Parathyroid adenoma (tissue), 2 donors: ENCODE results near the gene RABL2A.

ENCODE experiments used
- H2AFZ ChIP-seq: fragments of 300-600 bp; sonication (generic); one replicate; pipeline ENCODE4 v1.7.0; 2017; ENCODE audit warnings: antibody characterized with exemption, mild to moderate bottlenecking
- H3K27ac ChIP-seq: fragments of 300-600 bp; sonication (generic); one replicate; pipeline ENCODE4 v1.7.0; 2017
- H3K27me3 ChIP-seq: fragments of 300-600 bp; sonication (generic); one replicate; pipeline ENCODE4 v1.7.0; 2017; ENCODE audit warnings: low read length; ENCODE audit not compliant: control insufficient read depth, insufficient read depth
- H3K36me3 ChIP-seq: fragments of 300-600 bp; sonication (generic); one replicate; pipeline ENCODE4 v1.7.0; 2017; ENCODE audit warnings: low read length; ENCODE audit not compliant: control insufficient read depth, insufficient read depth
- H3K4me1 ChIP-seq: fragments of 300-600 bp; sonication (generic); one replicate; pipeline ENCODE4 v1.7.0; 2017; ENCODE audit warnings: control low read depth
- H3K4me2 ChIP-seq: fragments of 300-600 bp; sonication (generic); one replicate; pipeline ENCODE4 v1.7.0; 2017; ENCODE audit warnings: low read length
- H3K4me3 ChIP-seq: fragments of 300-600 bp; sonication (generic); one replicate; pipeline ENCODE4 v1.7.0; 2017; ENCODE audit warnings: low read depth, low read length
- H3K79me2 ChIP-seq: fragments of 300-600 bp; sonication (generic); one replicate; pipeline ENCODE4 v1.7.0; 2017; ENCODE audit warnings: control low read depth
- H3K9ac ChIP-seq: fragments of 300-600 bp; sonication (generic); one replicate; pipeline ENCODE4 v1.7.0; 2017; ENCODE audit warnings: mild to moderate bottlenecking
- H3K9me3 ChIP-seq: fragments of 300-600 bp; sonication (generic); one replicate; pipeline ENCODE4 v1.7.0; 2017; ENCODE audit warnings: low read length; ENCODE audit not compliant: control insufficient read depth
- TF ChIP-seq, protein P1 (sequence below): fragments of 300-600 bp; sonication (generic); IDR thresholded peaks from one replicate; pipeline ENCODE4 v1.7.0; 2017; ENCODE audit warnings: antibody characterized with exemption, mild to moderate bottlenecking
- donor health status: primary hyperparathyroidism.

Gene RABL2A

DNA sequence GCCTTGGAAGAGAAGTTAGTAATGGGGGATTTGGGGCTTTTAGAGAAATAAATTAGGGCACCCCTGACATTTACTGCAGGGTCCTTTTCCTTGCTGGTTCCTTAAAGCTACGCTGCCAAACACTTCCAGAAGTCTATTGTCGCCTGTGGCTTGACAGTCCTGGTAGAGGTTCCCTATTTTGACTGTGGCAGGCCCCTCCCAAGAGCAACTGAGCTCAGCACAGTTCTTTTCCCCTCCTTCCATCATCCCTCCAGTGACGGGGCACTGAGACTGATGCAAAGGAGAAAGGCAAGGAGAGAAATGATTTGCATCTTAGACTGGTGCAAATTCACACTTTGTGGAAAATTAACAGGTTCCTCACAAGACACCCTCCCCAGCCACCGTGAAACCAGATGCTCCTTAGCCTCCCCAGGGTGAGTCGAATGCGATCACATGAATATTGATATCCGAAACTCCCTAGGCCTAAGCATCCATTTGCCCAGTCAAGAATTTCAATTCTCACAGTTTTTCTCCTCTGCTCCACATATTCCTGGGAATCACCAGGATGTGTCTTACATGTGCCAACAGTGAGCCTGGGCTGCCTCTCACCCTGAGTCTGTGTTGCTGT is 45.4 kb downstream of the RABL2A start:
- Histone ChIP-seq H3K36me3 (no peaks in the 10 kb centered on the region), H3K27me3 (no peaks in the 10 kb centered on the region), H3K9ac (no peak overlapping the region), H2AFZ (no peak overlapping the region), H3K4me2 (no peak overlapping the region), H3K9me3 (no peaks in the 10 kb centered on the region), H3K27ac (no peak overlapping the region), H3K4me1 (no peaks in the 10 kb centered on the region), H3K4me3 (no peak overlapping the region), H3K79me2 (no peaks in the 10 kb centered on the region)
- TF ChIP-seq, protein P1, sequence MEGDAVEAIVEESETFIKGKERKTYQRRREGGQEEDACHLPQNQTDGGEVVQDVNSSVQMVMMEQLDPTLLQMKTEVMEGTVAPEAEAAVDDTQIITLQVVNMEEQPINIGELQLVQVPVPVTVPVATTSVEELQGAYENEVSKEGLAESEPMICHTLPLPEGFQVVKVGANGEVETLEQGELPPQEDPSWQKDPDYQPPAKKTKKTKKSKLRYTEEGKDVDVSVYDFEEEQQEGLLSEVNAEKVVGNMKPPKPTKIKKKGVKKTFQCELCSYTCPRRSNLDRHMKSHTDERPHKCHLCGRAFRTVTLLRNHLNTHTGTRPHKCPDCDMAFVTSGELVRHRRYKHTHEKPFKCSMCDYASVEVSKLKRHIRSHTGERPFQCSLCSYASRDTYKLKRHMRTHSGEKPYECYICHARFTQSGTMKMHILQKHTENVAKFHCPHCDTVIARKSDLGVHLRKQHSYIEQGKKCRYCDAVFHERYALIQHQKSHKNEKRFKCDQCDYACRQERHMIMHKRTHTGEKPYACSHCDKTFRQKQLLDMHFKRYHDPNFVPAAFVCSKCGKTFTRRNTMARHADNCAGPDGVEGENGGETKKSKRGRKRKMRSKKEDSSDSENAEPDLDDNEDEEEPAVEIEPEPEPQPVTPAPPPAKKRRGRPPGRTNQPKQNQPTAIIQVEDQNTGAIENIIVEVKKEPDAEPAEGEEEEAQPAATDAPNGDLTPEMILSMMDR = no peak

DNA sequence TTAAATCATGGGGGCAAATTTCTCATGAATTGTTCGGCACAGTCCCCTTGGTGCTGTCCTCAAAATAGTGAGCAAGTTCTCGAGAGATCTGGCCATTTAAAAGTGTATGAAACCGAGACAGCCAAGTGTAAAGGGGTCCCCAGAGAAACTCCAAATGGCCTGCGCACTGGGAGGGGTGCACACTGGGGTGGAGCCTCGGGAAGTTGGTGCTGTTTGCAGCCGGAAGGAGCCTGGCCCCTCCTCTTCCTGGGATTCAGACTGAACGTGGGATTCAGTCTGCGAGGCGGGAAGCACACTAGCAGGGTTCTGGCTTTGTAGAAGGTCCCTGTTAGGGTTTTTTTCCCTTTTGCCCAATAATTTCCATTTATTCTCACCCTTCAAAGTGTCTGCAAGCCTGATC is 48.8 kb downstream of the RABL2A start:
- TF ChIP-seq, protein P1 = no peak

DNA sequence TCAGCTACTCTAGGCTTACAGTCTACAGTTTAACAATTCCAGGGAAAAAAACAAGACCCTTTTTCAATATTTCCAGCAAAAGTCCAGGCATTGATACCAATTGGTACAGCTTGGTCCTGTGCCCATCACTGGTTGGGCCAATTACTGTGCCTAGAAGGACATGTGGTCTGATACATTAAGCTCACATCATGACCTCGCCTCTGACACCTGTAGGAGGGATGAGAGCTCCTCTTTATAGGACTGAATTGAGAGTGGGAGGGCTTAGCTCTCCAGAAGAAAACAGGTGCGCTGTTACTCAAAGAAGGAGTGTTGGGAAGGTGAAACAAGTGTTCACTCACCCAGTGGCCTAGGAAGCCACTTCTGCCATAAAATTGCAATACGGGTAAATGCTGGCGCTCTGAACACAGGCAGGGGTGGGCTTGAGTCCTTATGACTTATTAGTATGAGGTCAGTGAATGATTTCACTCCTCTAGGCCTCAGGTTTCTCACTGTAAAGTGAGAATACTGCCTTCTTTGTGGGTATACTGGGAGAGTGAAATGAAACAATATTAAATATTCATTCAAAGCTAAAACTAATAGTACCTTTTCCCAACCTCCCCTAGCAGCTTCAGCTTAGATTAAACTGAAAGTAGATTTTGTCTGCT is 49.7 kb downstream of the RABL2A start:
- H3K4me3 ChIP-seq = no peak overlapping the region
- no peaks in the 10 kb centered on the region for H3K9me3 ChIP-seq
- H3K79me2 ChIP-seq = no peaks in the 10 kb centered on the region
- no peak overlapping the region for H3K4me2 ChIP-seq
- no peaks in the 10 kb centered on the region for H3K36me3 ChIP-seq
- TF ChIP-seq, protein P1 = no peak
- H2AFZ ChIP-seq = no peak overlapping the region
- no peak overlapping the region for H3K27ac ChIP-seq
- no peaks in the 10 kb centered on the region for H3K27me3 ChIP-seq
- H3K9ac ChIP-seq = no peak overlapping the region
- H3K4me1 ChIP-seq = no peaks in the 10 kb centered on the region

More for the DNA sequence above, 48.8 kb downstream of the RABL2A start:
- no peak overlapping the region for H3K9ac ChIP-seq
- H3K4me2 ChIP-seq = no peak overlapping the region
- no peaks in the 10 kb centered on the region for H3K79me2 ChIP-seq
- H3K4me3 ChIP-seq = no peak overlapping the region
- H3K4me1 ChIP-seq = no peaks in the 10 kb centered on the region
- no peaks in the 10 kb centered on the region for H3K27me3 ChIP-seq
- H3K9me3 ChIP-seq = no peaks in the 10 kb centered on the region
- no peak overlapping the region for H2AFZ ChIP-seq
- no peaks in the 10 kb centered on the region for H3K36me3 ChIP-seq
- no peak overlapping the region for H3K27ac ChIP-seq

GRCh38 chr2:113677330-113677729 is 50.3 kb downstream of the RABL2A start:
- Histone ChIP-seq H3K9ac (no peak overlapping the region), H3K4me2 (no peak overlapping the region), H3K9me3 (no peaks in the 10 kb centered on the region), H3K79me2 (no peaks in the 10 kb centered on the region), H3K4me3 (no peak overlapping the region), H3K27ac (no peak overlapping the region), H2AFZ (no peak overlapping the region), H3K36me3 (no peaks in the 10 kb centered on the region), H3K27me3 (no peaks in the 10 kb centered on the region), H3K4me1 (no peaks in the 10 kb centered on the region)
- TF ChIP-seq, protein P1 = no peak

DNA sequence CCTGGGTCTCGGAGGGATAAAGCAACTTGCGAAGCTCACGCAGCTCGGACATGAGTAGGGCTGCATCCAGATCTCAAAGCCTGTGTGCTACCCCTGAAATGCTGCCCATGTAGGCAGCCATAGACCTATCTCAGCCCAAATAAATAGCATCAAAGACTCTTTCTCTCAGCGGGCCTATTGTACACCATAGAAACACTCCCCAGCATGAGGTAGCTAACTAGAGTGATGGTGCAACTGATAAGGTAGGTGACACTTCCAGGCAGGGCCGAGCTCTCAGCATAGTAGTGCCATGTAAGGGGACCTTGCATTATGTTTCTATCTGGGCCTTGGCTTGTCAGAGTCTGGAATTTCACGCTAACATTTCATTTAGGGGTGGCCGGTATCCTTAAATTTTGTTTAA is 52.4 kb downstream of the RABL2A start:
- Histone ChIP-seq H3K36me3 (no peaks in the 10 kb centered on the region), H2AFZ (no peak overlapping the region), H3K4me3 (no peak overlapping the region), H3K9ac (no peak overlapping the region), H3K4me2 (no peak overlapping the region), H3K27me3 (no peaks in the 10 kb centered on the region), H3K9me3 (no peaks in the 10 kb centered on the region), H3K27ac (no peak overlapping the region), H3K79me2 (no peaks in the 10 kb centered on the region), H3K4me1 (no peaks in the 10 kb centered on the region)
- TF ChIP-seq, protein P1 = no peak
